PFSK-1 (cell line): ENCODE measurements around the gene ARFGEF2.

Source experiments
- FOXP2 ChIP-seq: optimal IDR thresholded peaks from 2 replicates; pipeline ENCODE3; 2011; ENCODE audit warnings: borderline replicate concordance, control low read depth, inconsistent platforms; ENCODE audit not compliant: insufficient read depth; ENCODE audit errors: extremely low read length, extremely low read depth
- POLR2AphosphoS5 ChIP-seq: IDR thresholded peaks from 2 replicates; pipeline ENCODE4 v1.6.1; 2012; ENCODE audit warnings: low read depth, mild to moderate bottlenecking, control low read depth, low read length, moderate library complexity
- SIN3A ChIP-seq: IDR thresholded peaks from 2 replicates; pipeline ENCODE4 v1.6.1; 2012; ENCODE audit warnings: mild to moderate bottlenecking, low read length, moderate library complexity, borderline replicate concordance; ENCODE audit not compliant: insufficient read depth
- TAF1 ChIP-seq: IDR thresholded peaks from 2 replicates; pipeline ENCODE4 v1.6.1; 2012; ENCODE audit warnings: low read length, control low read depth, borderline replicate concordance; ENCODE audit not compliant: insufficient read depth
- TF ChIP-seq, protein P1 (sequence below), 2 experiments: IDR thresholded peaks; 2 replicates each; pipeline versions ENCODE4 v1.6.1 to v1.8.0; 2011 to 2012; ENCODE audit warnings: low read depth in 2 of 2, low read length in 2 of 2, control low read depth in 1 of 2, inconsistent platforms in 1 of 2, mild to moderate bottlenecking in 1 of 2, moderate library complexity in 1 of 2; ENCODE audit not compliant: insufficient read depth in 1 of 2

DNA sequence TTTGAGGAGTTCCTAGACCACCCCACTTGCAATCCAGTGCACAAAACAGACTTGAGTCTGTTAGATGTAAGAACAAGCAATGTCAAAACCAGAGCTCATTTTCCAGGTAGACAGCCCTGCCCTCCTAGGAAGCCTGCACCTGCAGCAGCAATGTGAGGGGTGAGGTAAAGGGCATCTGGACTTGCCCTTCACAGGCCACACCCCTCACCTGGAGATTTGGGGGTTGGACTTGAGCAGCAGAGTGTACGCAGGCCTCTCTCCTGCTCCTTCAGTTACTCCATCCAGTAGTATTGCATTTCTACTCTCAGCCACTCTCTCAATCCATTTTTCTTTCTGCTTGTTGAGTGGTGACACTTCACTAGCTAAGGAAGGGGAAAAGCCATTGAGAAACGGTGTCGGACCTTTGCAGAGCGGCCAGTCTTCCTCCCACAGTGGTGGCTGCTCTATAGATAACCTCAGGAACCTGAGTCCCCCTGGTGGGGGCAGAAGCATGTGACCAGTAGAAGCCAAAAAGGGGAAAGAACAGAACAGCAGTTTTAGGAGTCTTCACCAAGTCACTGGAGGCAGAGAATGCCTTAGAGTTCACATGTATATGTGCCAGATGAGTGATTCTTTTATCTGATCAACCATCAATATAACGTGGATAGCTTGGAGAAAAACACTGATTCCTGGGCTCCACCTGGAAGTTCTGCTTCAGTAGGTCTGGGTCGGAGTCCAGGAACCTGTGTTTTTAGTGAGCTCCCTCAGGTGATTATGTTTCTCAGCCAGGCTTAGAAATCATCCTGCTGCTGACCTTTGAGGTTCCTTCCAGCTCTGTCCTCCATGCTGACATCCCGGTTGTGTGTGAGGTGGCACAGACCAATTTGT lies 28.0 kb downstream of the ARFGEF2 start:
- TF ChIP-seq POLR2AphosphoS5 (no peak), FOXP2 (no peak), TAF1 (no peak), SIN3A (no peak)
- TF ChIP-seq, protein P1, sequence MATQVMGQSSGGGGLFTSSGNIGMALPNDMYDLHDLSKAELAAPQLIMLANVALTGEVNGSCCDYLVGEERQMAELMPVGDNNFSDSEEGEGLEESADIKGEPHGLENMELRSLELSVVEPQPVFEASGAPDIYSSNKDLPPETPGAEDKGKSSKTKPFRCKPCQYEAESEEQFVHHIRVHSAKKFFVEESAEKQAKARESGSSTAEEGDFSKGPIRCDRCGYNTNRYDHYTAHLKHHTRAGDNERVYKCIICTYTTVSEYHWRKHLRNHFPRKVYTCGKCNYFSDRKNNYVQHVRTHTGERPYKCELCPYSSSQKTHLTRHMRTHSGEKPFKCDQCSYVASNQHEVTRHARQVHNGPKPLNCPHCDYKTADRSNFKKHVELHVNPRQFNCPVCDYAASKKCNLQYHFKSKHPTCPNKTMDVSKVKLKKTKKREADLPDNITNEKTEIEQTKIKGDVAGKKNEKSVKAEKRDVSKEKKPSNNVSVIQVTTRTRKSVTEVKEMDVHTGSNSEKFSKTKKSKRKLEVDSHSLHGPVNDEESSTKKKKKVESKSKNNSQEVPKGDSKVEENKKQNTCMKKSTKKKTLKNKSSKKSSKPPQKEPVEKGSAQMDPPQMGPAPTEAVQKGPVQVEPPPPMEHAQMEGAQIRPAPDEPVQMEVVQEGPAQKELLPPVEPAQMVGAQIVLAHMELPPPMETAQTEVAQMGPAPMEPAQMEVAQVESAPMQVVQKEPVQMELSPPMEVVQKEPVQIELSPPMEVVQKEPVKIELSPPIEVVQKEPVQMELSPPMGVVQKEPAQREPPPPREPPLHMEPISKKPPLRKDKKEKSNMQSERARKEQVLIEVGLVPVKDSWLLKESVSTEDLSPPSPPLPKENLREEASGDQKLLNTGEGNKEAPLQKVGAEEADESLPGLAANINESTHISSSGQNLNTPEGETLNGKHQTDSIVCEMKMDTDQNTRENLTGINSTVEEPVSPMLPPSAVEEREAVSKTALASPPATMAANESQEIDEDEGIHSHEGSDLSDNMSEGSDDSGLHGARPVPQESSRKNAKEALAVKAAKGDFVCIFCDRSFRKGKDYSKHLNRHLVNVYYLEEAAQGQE (IDR thresholded peaks at IDR 0.05; ENCODE audit: insufficient read depth in 1 of 2, low read depth in 2 of 2, low read length in 2 of 2), result no peak
